GM12801 (cell line): Measurements from ENCODE around the gene PACSIN2.

ENCODE experiments used
- CTCF ChIP-seq: IDR thresholded peaks from one replicate; pipeline ENCODE4 v1.5.1; 2011; ENCODE audit warnings: control low read depth; ENCODE audit not compliant: insufficient read length; ENCODE audit errors: extremely low read depth

Gene PACSIN2

GRCh38 chr22:42842658-42843370, 172.1 kb downstream of the PACSIN2 start:
- no peak for TF ChIP-seq CTCF

- no peak for TF ChIP-seq CTCF
Observed at GRCh38 chr22:42841444-42841843, 173.5 kb downstream of the PACSIN2 start.

- TF ChIP-seq CTCF, result no peak
Observed at GRCh38 chr22:42837556-42837955, 177.4 kb downstream of the PACSIN2 start.

- TF ChIP-seq CTCF, result no peak
Observed at GRCh38 chr22:42836026-42836425, 178.9 kb downstream of the PACSIN2 start.

GRCh38 chr22:42834177-42834949, 180.6 kb downstream of the PACSIN2 start:
- no peak for TF ChIP-seq CTCF

- no peak for TF ChIP-seq CTCF
Observed at GRCh38 chr22:42833104-42833503, 181.8 kb downstream of the PACSIN2 start.

GRCh38 chr22:42831712-42832111, 183.2 kb downstream of the PACSIN2 start:
- TF ChIP-seq CTCF, result no peak
